SJSA1 (cell line): ENCODE data around the gene IMMP2L. TPM values are rescaled to one million over a fixed set of nuclear protein-coding genes. Genes with fewer than 3 reads are reported as not detected.

Experiments
- DNase-seq, 2 experiments: peaks; one replicate each; pipeline ENCODE4 v3.0.0-alpha.2; 2015 to 2020; ENCODE audit warnings: low spot score in 2 of 2, low read depth in 1 of 2
- H3K27ac ChIP-seq: fragments of 250-450 bp; sonication (Bioruptor Pico); 2 replicates; pipeline ENCODE4 v1.5.1; 2020; ENCODE audit warnings: mild to moderate bottlenecking, moderate library complexity
- H3K27me3 ChIP-seq: fragments of 250-450 bp; sonication (Bioruptor Pico); replicated peaks from 2 replicates; pipeline ENCODE4 v1.5.1; 2020; ENCODE audit warnings: mild to moderate bottlenecking, moderate library complexity
- H3K36me3 ChIP-seq: fragments of 250-450 bp; sonication (Bioruptor Pico); 2 replicates; pipeline ENCODE4 v1.5.1; 2020; ENCODE audit warnings: mild to moderate bottlenecking
- H3K4me1 ChIP-seq: fragments of 250-450 bp; sonication (Bioruptor Pico); replicated peaks from 2 replicates; pipeline ENCODE4 v1.6.1; 2021; ENCODE audit warnings: mild to moderate bottlenecking
- H3K4me3 ChIP-seq: fragments of 250-450 bp; sonication (Bioruptor Pico); 2 replicates; pipeline ENCODE4 v1.5.1; 2020; ENCODE audit warnings: mild to moderate bottlenecking
- H3K9me3 ChIP-seq: fragments of 250-450 bp; sonication (Bioruptor Pico); replicated peaks from 2 replicates; pipeline ENCODE4 v1.5.1; 2020; ENCODE audit warnings: mild to moderate bottlenecking
- total RNA-seq: library from RNA; depleted of rRNA; stranded (reverse); fragments of >200 nt; shearing (Covaris generic); gene quantifications from 2 replicates; pipeline ENCODE4 v1.2.3, GENCODE V29; 2014

Gene IMMP2L
- total RNA-seq, 1 experiment from 2014 or later: 16.2 TPM

DNA sequence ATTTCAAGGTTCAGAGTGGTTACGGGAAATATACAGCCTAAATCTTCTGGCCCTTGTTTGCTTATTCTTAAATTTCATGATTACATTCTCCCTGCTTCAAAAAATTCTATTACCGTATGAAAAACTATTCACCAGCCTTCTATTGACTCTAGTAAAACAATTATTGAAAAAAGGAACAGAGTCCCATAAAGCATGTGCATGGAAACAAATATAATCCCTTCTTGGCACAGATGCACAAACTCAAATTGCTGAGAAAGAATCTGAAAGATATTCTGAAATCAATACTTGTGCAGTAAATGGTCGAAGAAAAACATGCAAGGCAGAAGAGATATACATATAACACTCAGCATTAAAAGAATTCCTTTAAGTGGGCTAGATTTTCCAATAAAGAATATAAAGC, 387.8 kb downstream of the IMMP2L start:
- Histone ChIP-seq H3K27ac (no peak overlapping the region), H3K4me1 (no peaks in the 10 kb centered on the region), H3K9me3 (no peaks in the 10 kb centered on the region)

GRCh38 chr7:111173990-111174389, 388.3 kb downstream of the IMMP2L start:
- Histone ChIP-seq H3K9me3 (no peaks in the 10 kb centered on the region), H3K27me3 (no peaks in the 10 kb centered on the region), H3K4me1 (no peaks in the 10 kb centered on the region), H3K36me3 (no peaks in the 10 kb centered on the region), H3K4me3 (no peak overlapping the region), H3K27ac (no peak overlapping the region)
- no peak for DNase-seq

More for the DNA sequence above, 387.8 kb downstream of the IMMP2L start:
- Histone ChIP-seq H3K4me3 (no peak overlapping the region), H3K36me3 (no peaks in the 10 kb centered on the region), H3K27me3 (no peaks in the 10 kb centered on the region)
- DNase-seq: no peak

GRCh38 chr7:111173528-111173927, 388.8 kb downstream of the IMMP2L start:
- Histone ChIP-seq H3K27me3 (no peaks in the 10 kb centered on the region), H3K27ac (no peak overlapping the region), H3K4me1 (no peaks in the 10 kb centered on the region), H3K9me3 (no peaks in the 10 kb centered on the region), H3K36me3 (no peaks in the 10 kb centered on the region), H3K4me3 (no peak overlapping the region)
- no peak for DNase-seq

GRCh38 chr7:111172564-111173257, 389.6 kb downstream of the IMMP2L start:
- no peak for DNase-seq
- Histone ChIP-seq H3K4me3 (no peak overlapping the region), H3K9me3 (no peaks in the 10 kb centered on the region), H3K27ac (no peak overlapping the region), H3K4me1 (no peaks in the 10 kb centered on the region), H3K27me3 (no peaks in the 10 kb centered on the region), H3K36me3 (no peaks in the 10 kb centered on the region)

DNA sequence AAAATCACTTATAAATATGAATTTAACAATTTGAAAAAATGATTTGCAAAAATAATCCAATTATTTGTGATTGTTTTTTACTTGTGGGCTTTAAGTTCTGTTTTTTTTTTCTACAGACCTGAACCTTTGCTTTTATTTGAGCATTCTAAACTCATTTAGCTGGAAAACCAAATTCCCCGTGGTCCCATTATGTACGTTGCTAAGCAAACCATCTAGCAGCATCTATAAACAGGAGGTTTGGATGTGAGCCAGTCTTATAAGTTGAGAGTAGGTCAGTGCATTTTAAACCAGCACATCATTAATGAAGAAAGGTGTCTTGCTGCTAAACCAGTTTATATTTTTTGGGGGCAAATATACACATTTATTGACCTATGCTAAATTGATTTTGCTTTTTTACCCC, 394.1 kb downstream of the IMMP2L start:
- peak in 1 of 2 experiments; percentile 4 for DNase-seq
- H3K36me3 ChIP-seq: no peaks in the 10 kb centered on the region
- no peaks in the 10 kb centered on the region for H3K9me3 ChIP-seq
- no peak overlapping the region for H3K4me3 ChIP-seq
- no peaks in the 10 kb centered on the region for H3K27me3 ChIP-seq
- no peaks in the 10 kb centered on the region for H3K4me1 ChIP-seq
- no peak overlapping the region for H3K27ac ChIP-seq

- Histone ChIP-seq H3K4me1 (peaks cover 19% of the 10 kb centered on the region), H3K27me3 (no peaks in the 10 kb centered on the region), H3K36me3 (no peaks in the 10 kb centered on the region), H3K27ac (no peak overlapping the region), H3K9me3 (no peaks in the 10 kb centered on the region), H3K4me3 (no peak overlapping the region)
- DNase-seq: no peak
Observed at GRCh38 chr7:111164442-111164841, 397.9 kb downstream of the IMMP2L start.

- Histone ChIP-seq H3K36me3 (no peaks in the 10 kb centered on the region), H3K4me1 (peaks cover 24% of the 10 kb centered on the region), H3K9me3 (no peaks in the 10 kb centered on the region), H3K27ac (no peak overlapping the region), H3K4me3 (no peak overlapping the region), H3K27me3 (no peaks in the 10 kb centered on the region)
- DNase-seq: peak; percentile 48 to 49
Observed at GRCh38 chr7:111162692-111163091, 399.6 kb downstream of the IMMP2L start.

DNA sequence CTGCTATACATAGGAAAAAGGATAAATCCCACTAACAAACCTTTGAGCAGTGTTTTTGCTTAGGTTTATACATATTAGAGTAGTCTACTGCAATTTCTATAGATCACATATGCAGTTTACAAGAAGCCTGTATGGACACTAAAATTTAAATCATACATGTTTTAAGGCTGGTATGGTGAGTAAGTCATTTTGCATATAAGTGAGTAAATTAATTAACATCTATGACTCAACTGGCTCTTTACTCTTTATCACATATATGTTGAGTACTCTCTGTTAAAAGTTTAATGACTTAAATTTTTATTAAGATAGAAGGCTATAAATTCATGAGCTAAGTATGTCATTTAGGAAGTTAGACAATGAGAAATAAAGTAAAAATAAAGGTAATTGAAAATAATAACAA, 402.0 kb downstream of the IMMP2L start:
- no peak for DNase-seq
- H3K4me3 ChIP-seq: no peak overlapping the region
- peak overlapping the region; percentile 55 for H3K27ac ChIP-seq
- no peaks in the 10 kb centered on the region for H3K27me3 ChIP-seq
- no peaks in the 10 kb centered on the region for H3K9me3 ChIP-seq
- H3K4me1 ChIP-seq: peaks cover 24% of the 10 kb centered on the region
- no peaks in the 10 kb centered on the region for H3K36me3 ChIP-seq

- Histone ChIP-seq H3K27me3 (no peaks in the 10 kb centered on the region), H3K27ac (peak overlapping the region; percentile 55), H3K36me3 (no peaks in the 10 kb centered on the region), H3K4me3 (no peak overlapping the region), H3K4me1 (peaks cover 24% of the 10 kb centered on the region), H3K9me3 (no peaks in the 10 kb centered on the region)
- peak in 1 of 2 experiments; percentile 57 for DNase-seq
Observed at GRCh38 chr7:111159426-111159825, 402.9 kb downstream of the IMMP2L start.

DNA sequence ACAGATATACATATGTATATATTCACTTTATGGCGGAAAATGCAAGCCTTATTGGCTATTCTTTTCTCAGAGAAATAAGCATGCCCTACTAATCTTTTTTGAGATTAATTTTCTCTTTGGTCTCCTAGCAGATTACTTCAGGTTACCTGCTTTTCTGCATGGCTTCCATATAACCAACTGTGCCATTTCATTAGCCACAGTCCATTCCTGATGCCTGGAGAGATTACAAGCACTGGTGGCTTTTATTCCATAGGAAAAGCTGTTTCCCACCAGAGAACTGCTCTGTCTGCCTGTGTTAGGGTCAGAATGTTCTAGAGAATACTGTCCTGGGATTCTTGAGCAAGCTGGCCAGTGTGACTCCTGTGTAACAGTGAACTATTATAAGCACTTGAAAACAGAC, 411.6 kb downstream of the IMMP2L start:
- DNase-seq: no peak
- no peak overlapping the region for H3K27ac ChIP-seq

GRCh38 chr7:111147708-111148533, 414.4 kb downstream of the IMMP2L start:
- Histone ChIP-seq H3K4me1 (no peaks in the 10 kb centered on the region), H3K36me3 (no peaks in the 10 kb centered on the region), H3K27ac (no peak overlapping the region), H3K4me3 (no peak overlapping the region), H3K9me3 (no peaks in the 10 kb centered on the region), H3K27me3 (no peaks in the 10 kb centered on the region)
- no peak for DNase-seq

More for the DNA sequence above, 411.6 kb downstream of the IMMP2L start:
- no peaks in the 10 kb centered on the region for H3K36me3 ChIP-seq
- no peaks in the 10 kb centered on the region for H3K4me1 ChIP-seq
- no peaks in the 10 kb centered on the region for H3K27me3 ChIP-seq
- H3K4me3 ChIP-seq: no peak overlapping the region
- no peaks in the 10 kb centered on the region for H3K9me3 ChIP-seq

- Histone ChIP-seq H3K4me1 (no peaks in the 10 kb centered on the region), H3K27me3 (no peaks in the 10 kb centered on the region), H3K27ac (no peak overlapping the region), H3K4me3 (no peak overlapping the region), H3K9me3 (no peaks in the 10 kb centered on the region), H3K36me3 (no peaks in the 10 kb centered on the region)
- no peak for DNase-seq
Observed at GRCh38 chr7:111146136-111146535, 416.2 kb downstream of the IMMP2L start.

DNA sequence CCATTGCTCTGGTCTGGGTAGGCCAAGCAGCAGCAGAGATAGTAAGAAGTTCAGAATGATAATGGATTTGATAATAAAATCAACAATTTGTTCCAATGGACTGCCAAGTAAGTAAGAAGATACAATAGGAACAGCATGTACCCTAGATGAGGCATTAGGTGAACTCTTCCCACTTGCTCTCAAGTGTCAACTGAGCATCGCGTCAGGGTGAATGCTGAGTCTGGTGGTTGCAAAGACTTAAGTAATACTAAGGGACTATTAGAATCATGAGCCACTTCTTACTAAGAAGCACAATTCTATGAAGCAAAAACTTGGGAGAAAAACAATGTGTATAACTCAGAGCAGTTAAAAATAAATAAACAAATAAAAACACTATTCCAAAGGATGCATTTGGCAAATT, 416.8 kb downstream of the IMMP2L start:
- Histone ChIP-seq H3K27me3 (no peaks in the 10 kb centered on the region), H3K36me3 (no peaks in the 10 kb centered on the region), H3K27ac (no peak overlapping the region), H3K9me3 (no peaks in the 10 kb centered on the region), H3K4me1 (no peaks in the 10 kb centered on the region), H3K4me3 (no peak overlapping the region)
- no peak for DNase-seq

DNA sequence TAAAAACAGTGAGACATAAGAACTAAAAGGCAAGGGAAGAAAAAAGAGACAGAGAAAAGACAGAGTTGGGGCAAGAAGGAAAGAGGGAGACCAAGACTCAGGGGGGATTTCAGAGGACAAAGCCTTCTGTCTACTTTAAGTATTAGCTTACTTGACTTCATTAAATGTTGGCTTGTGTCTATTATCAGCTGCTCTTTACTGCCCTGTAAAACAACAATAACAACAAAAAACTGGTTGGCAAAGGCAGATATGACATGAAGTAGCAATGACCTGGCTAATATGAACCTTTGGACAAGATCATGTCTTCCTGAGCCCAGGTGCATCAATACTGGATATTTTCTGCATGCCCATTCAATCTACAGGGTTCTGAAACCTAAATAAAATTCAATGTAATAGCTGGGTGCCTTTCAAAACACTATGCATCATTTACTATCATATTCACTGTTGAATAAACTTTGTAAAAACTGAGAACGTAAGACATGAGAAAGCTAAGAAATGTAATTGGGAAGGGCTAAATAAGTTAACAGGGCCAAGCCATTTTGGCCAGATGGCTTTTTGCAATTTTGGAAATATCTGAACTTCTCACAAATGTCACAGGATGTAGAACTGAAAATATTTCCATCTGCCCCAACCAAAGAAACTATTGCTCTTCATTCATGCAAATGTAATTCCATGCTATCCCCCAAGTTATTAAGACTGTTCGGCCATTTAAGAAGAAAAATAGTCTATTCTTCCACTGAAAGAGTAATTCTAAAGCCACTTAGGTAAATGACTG, 422.0 kb downstream of the IMMP2L start:
- no peak for DNase-seq
- no peaks in the 10 kb centered on the region for H3K9me3 ChIP-seq
- H3K4me3 ChIP-seq: no peak overlapping the region
- H3K27me3 ChIP-seq: no peaks in the 10 kb centered on the region
- no peaks in the 10 kb centered on the region for H3K36me3 ChIP-seq
- H3K27ac ChIP-seq: no peak overlapping the region
- H3K4me1 ChIP-seq: peaks cover 28% of the 10 kb centered on the region
